Trophoblast cell (in vitro differentiated cells and primary cell): ENCODE measurements around the gene TMEM255B.

Experiments used
- DNase-seq, 2 donors: peaks; one replicate each; pipeline ENCODE4 v3.0.0-alpha.2; 2016
- H2AFZ ChIP-seq: 2 replicates; pipeline ENCODE4 v1.6.1; 2013; ENCODE audit warnings: low read length, moderate library complexity, mild to moderate bottlenecking; ENCODE audit not compliant: insufficient read depth, poor library complexity
- H2AK5ac ChIP-seq: 2 replicates; pipeline ENCODE4 v1.6.1; 2013; ENCODE audit warnings: mild to moderate bottlenecking, low read length
- H2BK120ac ChIP-seq: 2 replicates; pipeline ENCODE4 v1.6.1; 2013; ENCODE audit warnings: low read length, mild to moderate bottlenecking, moderate library complexity; ENCODE audit not compliant: insufficient read depth, poor library complexity
- H2BK12ac ChIP-seq: 2 replicates; pipeline ENCODE4 v1.6.1; 2013; ENCODE audit warnings: mild to moderate bottlenecking, low read length, moderate library complexity
- H2BK5ac ChIP-seq: 2 replicates; pipeline ENCODE4 v1.6.1; 2013; ENCODE audit warnings: low read length, low read depth, moderate library complexity, mild to moderate bottlenecking; ENCODE audit not compliant: poor library complexity
- H3K14ac ChIP-seq: 2 replicates; pipeline ENCODE4 v1.6.1; 2013; ENCODE audit warnings: mild to moderate bottlenecking, low read length
- H3K18ac ChIP-seq: 2 replicates; pipeline ENCODE4 v1.6.1; 2013; ENCODE audit warnings: mild to moderate bottlenecking, low read length
- H3K23ac ChIP-seq: 2 replicates; pipeline ENCODE4 v1.6.1; 2013; ENCODE audit warnings: low read length
- H3K27ac ChIP-seq: 2 replicates; pipeline ENCODE4 v1.5.1; 2013; ENCODE audit warnings: low read depth, mild to moderate bottlenecking, inconsistent platforms, low read length, moderate library complexity
- H3K27me3 ChIP-seq: 2 replicates; pipeline ENCODE4 v1.6.1; 2013; ENCODE audit warnings: inconsistent platforms, mild to moderate bottlenecking, low read length, moderate library complexity; ENCODE audit not compliant: insufficient read depth
- H3K36me3 ChIP-seq, 2 experiments: 1 replicate in 1 of 2; 2 replicates in 1 of 2; pipeline ENCODE4 v1.6.1; 2013; ENCODE audit warnings: low read length in 2 of 2, mild to moderate bottlenecking in 2 of 2, moderate library complexity in 1 of 2; ENCODE audit not compliant: insufficient read depth in 2 of 2, control insufficient read depth in 1 of 2
- H3K4ac ChIP-seq: 2 replicates; pipeline ENCODE4 v1.6.1; 2013; ENCODE audit warnings: low read depth, mild to moderate bottlenecking, low read length, moderate library complexity
- H3K4me1 ChIP-seq, 2 experiments: 1 replicate in 1 of 2; 2 replicates in 1 of 2; pipeline ENCODE4 v1.6.1; 2013; ENCODE audit warnings: low read length in 2 of 2, mild to moderate bottlenecking in 2 of 2, moderate library complexity in 1 of 2; ENCODE audit not compliant: insufficient read depth in 2 of 2, control insufficient read depth in 1 of 2
- H3K4me2 ChIP-seq: 2 replicates; pipeline ENCODE4 v1.6.1; 2013; ENCODE audit warnings: inconsistent platforms, mild to moderate bottlenecking, low read length, moderate library complexity
- H3K4me3 ChIP-seq: 2 replicates; pipeline ENCODE4 v1.5.1; 2013; ENCODE audit warnings: mild to moderate bottlenecking, low read depth, low read length, inconsistent platforms
- H3K79me1 ChIP-seq: one replicate; pipeline ENCODE4 v1.6.1; 2013; ENCODE audit warnings: low read length
- H3K79me2 ChIP-seq: 2 replicates; pipeline ENCODE4 v1.6.1; 2013; ENCODE audit warnings: low read length, mild to moderate bottlenecking; ENCODE audit not compliant: control insufficient read depth, insufficient read depth, poor library complexity
- H3K9ac ChIP-seq: 2 replicates; pipeline ENCODE4 v1.6.1; 2013; ENCODE audit warnings: mild to moderate bottlenecking, low read length
- H3K9me3 ChIP-seq: 2 replicates; pipeline ENCODE4 v1.6.1; 2013; ENCODE audit warnings: low read depth, mild to moderate bottlenecking, control low read depth, inconsistent platforms, low read length; ENCODE audit not compliant: insufficient read depth
- H4K12ac ChIP-seq: 2 replicates; pipeline ENCODE4 v1.6.1; 2013; ENCODE audit warnings: low read depth, mild to moderate bottlenecking, low read length, moderate library complexity
- H4K8ac ChIP-seq: 2 replicates; pipeline ENCODE4 v1.6.1; 2013; ENCODE audit warnings: low read depth, mild to moderate bottlenecking, low read length, moderate library complexity
- H4K91ac ChIP-seq: one replicate; pipeline ENCODE4 v1.6.1; 2013; ENCODE audit warnings: low read depth, mild to moderate bottlenecking, low read length, moderate library complexity
- WGBS: extraction: QIAGEN DNeasy Blood & Tissue Kit; methylation state at CpG from one replicate; pipeline ENCODE4 v1.1.7; 2013; ENCODE audit warnings: missing lambda C conversion rate; ENCODE audit not compliant: insufficient read length, insufficient coverage; ENCODE audit errors: extremely low coverage; 5-methylcytosine and 5-hydroxymethylcytosine counted together

The TMEM255B gene

DNA sequence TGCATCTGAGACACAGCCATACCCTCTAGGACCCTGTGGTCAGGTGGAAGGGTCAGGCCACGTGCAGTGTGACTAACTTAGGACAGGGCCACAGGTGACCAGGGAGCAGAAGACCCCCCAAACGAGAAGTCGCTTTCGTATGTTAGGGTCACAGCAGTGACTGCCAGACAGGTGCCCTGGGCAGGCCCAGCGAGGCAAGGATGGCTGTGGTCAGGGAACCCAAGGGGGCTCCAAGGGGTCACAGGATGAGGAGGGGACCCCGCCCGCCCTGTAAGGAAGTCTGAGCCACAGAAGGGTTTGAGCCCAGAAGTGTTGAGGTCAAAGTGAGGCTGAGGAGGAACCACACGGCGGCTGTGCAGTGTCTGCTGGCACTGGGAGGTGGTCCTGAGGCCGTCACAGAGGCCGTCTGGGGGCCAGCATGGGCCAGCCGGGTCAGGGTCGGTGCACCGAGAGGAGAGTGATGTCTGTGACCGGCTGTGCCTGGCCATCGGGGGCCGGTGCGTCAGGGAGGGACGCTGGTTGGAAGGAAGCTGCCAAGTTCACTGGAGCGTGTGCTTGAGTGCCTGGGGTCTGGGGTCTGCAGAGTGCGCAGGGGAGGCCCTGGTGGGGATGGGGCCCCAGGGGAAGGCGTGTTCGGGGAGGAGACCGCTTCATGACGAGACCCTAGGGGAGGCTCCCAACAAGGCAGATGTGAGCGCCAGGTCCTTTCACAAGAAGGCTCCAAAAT, 24.8 kb upstream of the TMEM255B start:
- Histone ChIP-seq H3K79me2 (no peaks in the 10 kb centered on the region), H3K79me1 (no peaks in the 10 kb centered on the region), H3K9ac (no peak overlapping the region), H3K4me1 (no peaks in the 10 kb centered on the region), H3K18ac (no peak overlapping the region), H4K91ac (no peak overlapping the region), H2AK5ac (no peak overlapping the region), H2BK5ac (no peak overlapping the region), H3K14ac (no peak overlapping the region), H3K27me3 (no peaks in the 10 kb centered on the region), H2BK120ac (no peak overlapping the region), H4K8ac (no peak overlapping the region), H2BK12ac (no peak overlapping the region), H3K9me3 (peaks cover 15% of the 10 kb centered on the region), H3K36me3 (no peaks in the 10 kb centered on the region), H3K4me2 (no peak overlapping the region), H3K27ac (no peak overlapping the region), H3K4ac (no peak overlapping the region), H3K23ac (no peak overlapping the region), H2AFZ (no peak overlapping the region), H4K12ac (no peak overlapping the region), H3K4me3 (peak overlapping the region; percentile 62)
- DNase-seq: no peak
- WGBS: no CpG with 5 or more reads among the region's 26 CpGs

DNA sequence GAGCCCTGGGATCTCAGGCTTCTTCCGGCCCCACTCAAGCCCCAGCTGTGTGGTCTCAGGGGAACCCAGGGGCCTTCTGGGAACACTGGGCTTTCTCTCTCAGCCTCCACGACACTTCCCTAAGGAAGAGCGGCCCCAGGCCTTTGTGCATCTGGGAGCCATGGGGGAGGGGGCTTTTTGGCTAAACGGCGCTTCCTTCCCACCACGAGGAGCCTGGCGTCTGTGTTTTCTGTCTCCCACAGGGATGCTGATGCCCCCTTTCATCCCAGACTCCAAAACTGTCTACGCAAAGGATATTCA, 24.2 kb upstream of the TMEM255B start:
- no CpG with 5 or more reads among the region's 8 CpGs for WGBS
- no peaks in the 10 kb centered on the region for H3K36me3 ChIP-seq
- no peak overlapping the region for H3K4me3 ChIP-seq
- no peaks in the 10 kb centered on the region for H3K79me2 ChIP-seq
- H3K27ac ChIP-seq: no peak overlapping the region
- H2BK120ac ChIP-seq: no peak overlapping the region
- H3K18ac ChIP-seq: no peak overlapping the region
- no peak overlapping the region for H4K91ac ChIP-seq
- H3K4me2 ChIP-seq: no peak overlapping the region
- no peak overlapping the region for H2AK5ac ChIP-seq
- H3K27me3 ChIP-seq: no peaks in the 10 kb centered on the region
- no peak overlapping the region for H2BK5ac ChIP-seq
- H3K4ac ChIP-seq: no peak overlapping the region
- no peak overlapping the region for H4K12ac ChIP-seq
- H3K14ac ChIP-seq: no peak overlapping the region
- no peak overlapping the region for H2AFZ ChIP-seq
- DNase-seq: no peak
- no peak overlapping the region for H3K23ac ChIP-seq
- H4K8ac ChIP-seq: no peak overlapping the region
- H2BK12ac ChIP-seq: no peak overlapping the region
- no peaks in the 10 kb centered on the region for H3K79me1 ChIP-seq
- peaks cover 15% of the 10 kb centered on the region for H3K9me3 ChIP-seq
- no peak overlapping the region for H3K9ac ChIP-seq
- no peaks in the 10 kb centered on the region for H3K4me1 ChIP-seq

DNA sequence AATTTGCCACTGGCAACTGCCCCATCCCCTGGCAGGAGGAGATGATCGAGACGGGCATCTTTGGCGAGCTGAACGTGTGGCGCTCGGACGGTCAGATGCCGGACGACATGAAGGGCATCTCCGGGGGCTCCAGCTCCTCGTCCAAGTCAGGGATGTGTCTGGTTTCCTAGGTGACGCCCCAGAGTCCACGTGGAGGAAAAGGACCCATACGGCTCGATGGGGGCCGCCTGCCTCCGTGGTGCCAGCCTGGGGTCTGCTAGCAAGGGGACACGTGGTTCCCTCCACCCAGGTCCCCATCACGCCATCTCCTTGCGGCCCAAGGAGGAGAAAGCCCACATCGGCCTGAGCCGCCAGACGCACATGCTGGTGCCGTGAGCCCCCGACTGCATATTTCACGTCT, 23.8 kb upstream of the TMEM255B start:
- H3K79me1 ChIP-seq: no peaks in the 10 kb centered on the region
- H2BK5ac ChIP-seq: no peak overlapping the region
- H3K18ac ChIP-seq: no peak overlapping the region
- H4K12ac ChIP-seq: no peak overlapping the region
- H2AK5ac ChIP-seq: no peak overlapping the region
- H3K14ac ChIP-seq: no peak overlapping the region
- no peak for DNase-seq
- H2BK12ac ChIP-seq: no peak overlapping the region
- no peak overlapping the region for H3K4me3 ChIP-seq
- H3K23ac ChIP-seq: no peak overlapping the region
- no peak overlapping the region for H3K27ac ChIP-seq
- no peaks in the 10 kb centered on the region for H3K79me2 ChIP-seq
- H2BK120ac ChIP-seq: no peak overlapping the region
- H3K4me2 ChIP-seq: no peak overlapping the region
- H3K36me3 ChIP-seq: no peaks in the 10 kb centered on the region
- no peaks in the 10 kb centered on the region for H3K27me3 ChIP-seq
- H4K8ac ChIP-seq: no peak overlapping the region
- H4K91ac ChIP-seq: no peak overlapping the region
- WGBS: no CpG with 5 or more reads among the region's 26 CpGs
- H3K9me3 ChIP-seq: peaks cover 15% of the 10 kb centered on the region
- H2AFZ ChIP-seq: no peak overlapping the region
- no peak overlapping the region for H3K9ac ChIP-seq
- no peak overlapping the region for H3K4ac ChIP-seq
- H3K4me1 ChIP-seq: no peaks in the 10 kb centered on the region

DNA sequence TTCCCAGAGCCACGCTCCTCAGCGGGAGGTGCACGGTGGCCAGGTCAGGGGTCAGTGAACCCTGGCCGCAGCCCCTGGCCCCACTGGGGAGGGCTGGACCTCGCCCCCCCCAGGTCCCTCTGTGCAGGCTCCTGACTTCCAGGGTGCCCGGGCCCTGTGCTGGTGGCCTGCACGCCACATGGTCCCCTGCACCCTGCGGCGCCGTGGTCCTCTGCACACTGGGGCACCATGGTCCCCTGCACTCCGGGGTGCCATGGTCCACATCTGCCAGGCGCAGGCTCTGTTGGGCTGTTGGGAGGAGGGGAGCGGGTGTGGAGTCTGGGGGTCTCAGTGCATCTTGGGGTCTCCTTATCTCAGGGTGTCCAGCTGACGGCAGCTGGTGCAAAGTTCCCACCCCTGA, 23.3 kb upstream of the TMEM255B start:
- Histone ChIP-seq H3K27ac (no peak overlapping the region), H4K8ac (no peak overlapping the region), H2BK12ac (no peak overlapping the region), H2AK5ac (no peak overlapping the region), H3K4ac (no peak overlapping the region), H3K23ac (no peak overlapping the region), H3K27me3 (no peaks in the 10 kb centered on the region), H3K14ac (no peak overlapping the region), H3K4me3 (no peak overlapping the region), H3K4me1 (no peaks in the 10 kb centered on the region), H2AFZ (no peak overlapping the region), H4K12ac (no peak overlapping the region), H3K36me3 (no peaks in the 10 kb centered on the region), H4K91ac (no peak overlapping the region), H2BK5ac (no peak overlapping the region), H3K79me1 (no peaks in the 10 kb centered on the region), H3K79me2 (no peaks in the 10 kb centered on the region), H3K18ac (no peak overlapping the region), H3K9me3 (peaks cover 18% of the 10 kb centered on the region), H3K4me2 (no peak overlapping the region), H3K9ac (no peak overlapping the region), H2BK120ac (no peak overlapping the region)
- WGBS: no CpG with 5 or more reads among the region's 14 CpGs
- DNase-seq: no peak
